Gastroesophageal sphincter (tissue), 4 donors: ENCODE data around the gene TATDN2. TPM values are rescaled to one million over a fixed set of nuclear protein-coding genes. Genes with fewer than 3 reads are reported as not detected.
A peak's percentile ranks its signal among the peaks of the same experiment; 100 is the strongest.

Experiments
- ATAC-seq: fragments of 150-250 bp; one replicate; pipeline ENCODE4 v1.9.1; 2016; ENCODE audit warnings: mild to moderate bottlenecking, moderate library complexity
- H3K27ac ChIP-seq, 4 donors: fragments of 200-600 bp; sonication (generic) in 3 of 4; 1 replicate in 3 of 4; 2 replicates in 1 of 4; pipeline ENCODE4 v1.5.1; 2016 to 2019
- H3K27me3 ChIP-seq: fragments of 200-600 bp; sonication (generic); one replicate; pipeline ENCODE4 v1.5.1; 2019
- H3K36me3 ChIP-seq, 2 donors: fragments of 200-600 bp; sonication (generic); one replicate each; pipeline ENCODE4 v1.5.1; 2019; ENCODE audit warnings: control low read depth in 1 of 2
- H3K4me1 ChIP-seq, 3 donors: fragments of 200-600 bp; sonication (generic); 1 replicate in 2 of 3; 2 replicates in 1 of 3; pipeline ENCODE4 v1.5.1; 2016 to 2019; ENCODE audit warnings: control low read depth in 2 of 3
- H3K4me3 ChIP-seq, 2 donors: fragments of 200-600 bp; sonication (generic); one replicate each; pipeline ENCODE4 v1.5.1; 2019; ENCODE audit warnings: mild to moderate bottlenecking in 1 of 2, moderate library complexity in 1 of 2
- H3K9me3 ChIP-seq, 3 donors: fragments of 200-600 bp; sonication (generic); one replicate each; pipeline ENCODE4 v1.5.1; 2017 to 2019; ENCODE audit warnings: control low read depth in 2 of 3
- EP300 ChIP-seq: sonication (generic); formaldehyde crosslinking; IDR thresholded peaks from one replicate; pipeline ENCODE4 v1.6.1; 2017; ENCODE audit warnings: antibody characterized with exemption, mild to moderate bottlenecking
- POLR2A ChIP-seq, 2 donors: fragments of 450-650 bp; IDR thresholded peaks; one replicate each; pipeline ENCODE4 v1.6.1; 2017; ENCODE audit warnings: antibody characterized with exemption in 2 of 2, mild to moderate bottlenecking in 2 of 2, moderate library complexity in 1 of 2
- POLR2AphosphoS5 ChIP-seq: sonication (generic); formaldehyde crosslinking; IDR thresholded peaks from one replicate; pipeline ENCODE4 v1.6.1; 2017; ENCODE audit warnings: antibody characterized with exemption
- WGBS, 2 donors: methylation state at CpG; one replicate each; pipeline ENCODE4 v1.1.5; 2018; ENCODE audit warnings: low coverage in 1 of 2; 5-methylcytosine and 5-hydroxymethylcytosine counted together
- total RNA-seq, 4 donors: library from RNA; depleted of rRNA; stranded (reverse); fragments of >200 nt; gene quantifications; one replicate each; pipeline ENCODE4 v1.1.0, GENCODE V29; 2016
- TF ChIP-seq, protein P1 (sequence below), 4 experiments: fragments of 200-600 bp in 2 of 4; fragments of 450-650 bp in 2 of 4; sonication (generic) in 1 of 4; IDR thresholded peaks; one replicate each; pipeline ENCODE4 v1.5.1; 2017 to 2019; ENCODE audit warnings: antibody characterized with exemption in 4 of 4, mild to moderate bottlenecking in 2 of 4, moderate library complexity in 2 of 4

The TATDN2 gene
- total RNA-seq, 4 donors from 2014 or later: 10.0 to 28.4 (median 22.6) TPM

DNA sequence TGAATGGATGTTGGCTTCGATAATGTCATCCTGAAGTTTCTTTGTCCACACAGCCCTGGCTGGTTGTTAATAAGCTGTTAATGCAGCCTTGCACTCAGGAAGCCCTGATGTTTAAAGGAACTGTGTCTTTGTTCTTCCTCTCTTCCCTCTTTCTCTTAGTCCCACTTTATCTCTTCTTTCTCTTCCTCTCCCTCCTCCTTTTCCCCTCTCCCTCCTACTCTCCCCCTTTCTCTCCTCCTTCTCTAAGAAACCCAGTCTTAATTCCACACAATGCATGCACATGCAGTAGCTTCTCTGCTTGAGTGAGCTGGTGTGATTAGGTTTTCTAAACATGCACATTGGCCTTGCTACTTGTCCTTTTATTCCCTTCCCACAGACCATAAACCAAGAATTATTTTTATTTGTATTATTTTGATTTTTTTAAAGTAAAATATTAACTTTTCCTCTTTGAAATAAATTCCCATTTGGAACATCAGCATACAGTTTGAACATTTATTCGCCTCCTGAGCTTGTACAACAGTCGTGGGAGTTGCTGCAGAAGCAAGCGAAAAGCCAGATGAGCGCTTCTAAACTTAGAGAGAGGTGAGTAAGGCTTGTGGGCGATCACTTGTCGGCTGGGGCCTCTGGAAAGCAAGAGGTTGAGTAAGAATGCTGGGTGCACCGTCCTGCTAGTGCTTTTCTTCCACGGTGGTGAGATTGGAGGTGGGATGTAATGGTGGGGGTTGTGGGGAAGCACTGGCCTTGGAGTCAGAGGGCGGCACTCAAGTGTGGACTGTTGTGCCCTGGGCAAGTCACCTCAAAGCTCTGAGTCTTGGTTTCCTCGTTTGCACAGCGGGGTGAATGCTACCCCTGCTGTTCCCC lies 37.2 kb downstream of the TATDN2 start:
- Histone ChIP-seq H3K27ac (no peak overlapping the region), H3K4me3 (no peak overlapping the region), H3K27me3 (no peaks in the 10 kb centered on the region), H3K36me3 (peaks cover 0 to 74% of the 10 kb centered on the region in 2 donors), H3K9me3 (no peaks in the 10 kb centered on the region), H3K4me1 (no peaks in the 10 kb centered on the region)
- 85 to 90% methylated on average over 9 to 10 of the region's 12 CpGs for WGBS, 2 donors
- TF ChIP-seq, protein P1, sequence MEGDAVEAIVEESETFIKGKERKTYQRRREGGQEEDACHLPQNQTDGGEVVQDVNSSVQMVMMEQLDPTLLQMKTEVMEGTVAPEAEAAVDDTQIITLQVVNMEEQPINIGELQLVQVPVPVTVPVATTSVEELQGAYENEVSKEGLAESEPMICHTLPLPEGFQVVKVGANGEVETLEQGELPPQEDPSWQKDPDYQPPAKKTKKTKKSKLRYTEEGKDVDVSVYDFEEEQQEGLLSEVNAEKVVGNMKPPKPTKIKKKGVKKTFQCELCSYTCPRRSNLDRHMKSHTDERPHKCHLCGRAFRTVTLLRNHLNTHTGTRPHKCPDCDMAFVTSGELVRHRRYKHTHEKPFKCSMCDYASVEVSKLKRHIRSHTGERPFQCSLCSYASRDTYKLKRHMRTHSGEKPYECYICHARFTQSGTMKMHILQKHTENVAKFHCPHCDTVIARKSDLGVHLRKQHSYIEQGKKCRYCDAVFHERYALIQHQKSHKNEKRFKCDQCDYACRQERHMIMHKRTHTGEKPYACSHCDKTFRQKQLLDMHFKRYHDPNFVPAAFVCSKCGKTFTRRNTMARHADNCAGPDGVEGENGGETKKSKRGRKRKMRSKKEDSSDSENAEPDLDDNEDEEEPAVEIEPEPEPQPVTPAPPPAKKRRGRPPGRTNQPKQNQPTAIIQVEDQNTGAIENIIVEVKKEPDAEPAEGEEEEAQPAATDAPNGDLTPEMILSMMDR (IDR thresholded peaks at IDR 0.05): no peak
- TF ChIP-seq EP300: no peak
- no peak for TF ChIP-seq POLR2A (IDR thresholded peaks at IDR 0.05)
- no peak for TF ChIP-seq POLR2AphosphoS5
- ATAC-seq: no peak

DNA sequence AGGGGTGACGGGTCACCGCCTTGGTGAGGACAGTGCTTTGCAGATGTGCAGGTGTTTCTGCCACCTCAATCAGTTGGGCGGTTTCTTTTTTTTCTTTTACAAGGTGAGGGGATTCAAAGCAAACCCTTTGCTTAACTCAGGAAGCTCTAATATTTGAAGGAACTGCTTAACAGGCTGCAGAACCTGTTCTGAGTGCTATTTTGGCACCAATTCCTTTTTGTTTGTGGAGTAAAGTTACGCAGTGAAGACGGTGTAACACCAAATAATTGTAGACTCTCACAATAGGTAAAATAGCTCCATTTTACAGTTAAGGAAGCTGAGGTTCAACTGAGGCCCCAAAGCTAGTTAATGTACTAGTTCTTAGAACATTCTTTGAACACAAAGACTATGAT lies 37.9 kb downstream of the TATDN2 start:
- WGBS, 2 donors: 71% methylated on average over 2 to 4 of the region's 5 CpGs
- peaks cover 0 to 68% of the 10 kb centered on the region in 2 donors for H3K36me3 ChIP-seq
- H3K9me3 ChIP-seq: no peaks in the 10 kb centered on the region
- no peaks in the 10 kb centered on the region for H3K27me3 ChIP-seq
- H3K27ac ChIP-seq: no peak overlapping the region
- TF ChIP-seq EP300: no peak
- TF ChIP-seq, protein P1 (IDR thresholded peaks at IDR 0.05): no peak
- TF ChIP-seq POLR2AphosphoS5: no peak
- TF ChIP-seq POLR2A (IDR thresholded peaks at IDR 0.05): no peak
- H3K4me1 ChIP-seq: no peaks in the 10 kb centered on the region
- no peak for ATAC-seq
- H3K4me3 ChIP-seq: no peak overlapping the region

DNA sequence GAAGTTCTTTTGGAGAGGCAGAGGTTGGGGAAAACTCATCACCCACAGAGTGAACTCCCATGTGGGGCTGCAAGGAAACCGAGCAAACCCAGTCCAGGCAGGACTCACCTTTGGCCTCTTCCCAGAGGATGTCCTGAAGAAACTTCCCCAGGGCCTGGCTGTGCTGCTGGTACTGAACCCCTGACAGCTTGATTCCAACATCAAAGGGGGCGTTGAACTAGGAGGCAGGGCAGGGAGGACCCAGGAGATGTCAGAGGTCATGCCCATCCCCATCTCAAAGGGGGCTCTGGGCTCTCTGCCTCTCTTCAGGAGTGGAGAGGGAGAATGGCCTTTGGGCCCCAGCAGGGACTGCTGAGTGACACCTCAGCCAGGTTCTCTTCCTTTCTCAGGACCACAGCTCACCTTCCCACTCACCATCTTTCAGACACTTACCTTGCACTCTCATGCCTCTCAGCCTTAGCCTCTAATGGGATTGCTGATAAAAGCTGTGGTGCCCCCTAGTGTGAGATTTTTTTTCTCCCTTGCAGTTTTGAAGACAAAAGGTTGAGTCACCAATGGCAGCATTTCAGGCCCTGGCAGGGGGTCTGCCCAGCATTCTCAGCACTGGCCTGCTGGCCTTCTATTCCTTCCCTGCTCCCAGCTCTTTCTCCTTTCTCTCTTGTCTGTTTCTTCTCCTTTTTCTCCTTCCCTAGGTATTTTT lies 38.5 kb downstream of the TATDN2 start:
- no peak for ATAC-seq
- no peaks in the 10 kb centered on the region for H3K4me1 ChIP-seq
- no peaks in the 10 kb centered on the region for H3K9me3 ChIP-seq
- H3K27ac ChIP-seq: no peak overlapping the region
- H3K4me3 ChIP-seq: no peak overlapping the region
- peaks cover 0 to 68% of the 10 kb centered on the region in 2 donors for H3K36me3 ChIP-seq
- no peak for TF ChIP-seq POLR2A (IDR thresholded peaks at IDR 0.05)
- TF ChIP-seq, protein P1 (IDR thresholded peaks at IDR 0.05): peak in 2 of 4 experiments; percentile 20 to 41
- no peaks in the 10 kb centered on the region for H3K27me3 ChIP-seq
- 40% methylated on average over 1 of the region's 2 CpGs; no CpG with 5 or more reads in 1 of the 2 donors for WGBS, 2 donors

DNA sequence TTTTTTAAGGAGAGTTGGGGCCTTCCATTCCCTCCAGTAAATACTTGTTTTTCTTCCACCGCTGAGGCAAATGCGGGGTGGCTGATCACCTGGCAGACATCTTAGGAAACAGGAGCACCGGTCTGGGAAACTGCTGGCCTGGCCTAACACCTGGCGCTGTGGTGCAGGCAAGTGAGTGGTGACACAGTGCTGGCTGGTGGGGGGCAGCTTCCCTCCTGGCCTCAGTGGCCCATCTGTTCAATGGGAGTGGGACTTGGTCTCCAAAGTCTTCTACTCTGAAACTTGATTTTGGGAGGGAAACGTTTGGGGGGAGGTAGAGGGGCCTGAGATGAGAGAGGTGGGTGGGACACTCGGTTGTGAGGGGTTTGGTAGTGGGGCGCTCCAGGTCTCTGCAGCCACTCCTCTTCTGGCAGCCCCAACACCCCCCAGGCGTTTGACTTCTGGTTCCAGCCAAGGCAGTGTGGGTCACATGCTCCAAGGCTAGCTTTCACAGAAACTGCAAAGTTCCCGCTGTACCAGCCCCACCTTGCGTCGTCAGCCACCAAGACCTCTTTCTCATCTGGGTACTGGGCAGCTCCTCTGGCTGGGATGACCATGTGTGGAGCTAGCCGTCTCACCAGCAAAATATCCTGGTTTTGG lies 39.8 kb downstream of the TATDN2 start:
- Histone ChIP-seq H3K4me3 (no peak overlapping the region), H3K4me1 (no peaks in the 10 kb centered on the region), H3K27ac (no peak overlapping the region), H3K9me3 (no peaks in the 10 kb centered on the region), H3K27me3 (no peaks in the 10 kb centered on the region), H3K36me3 (peaks cover 0 to 69% of the 10 kb centered on the region in 2 donors)
- ATAC-seq: no peak
- TF ChIP-seq, protein P1 (IDR thresholded peaks at IDR 0.05): no peak
- TF ChIP-seq POLR2AphosphoS5 (no peak), EP300 (no peak), POLR2A (IDR thresholded peaks at IDR 0.05) (no peak)
- 81 to 82% methylated on average over 4 to 6 of the region's 12 CpGs for WGBS, 2 donors
